AG04450 (cell line): ENCODE results near the gene DIDO1. TPM values are rescaled to one million over a fixed set of nuclear protein-coding genes. Genes with fewer than 3 reads are reported as not detected.

ENCODE experiments used
- CTCF ChIA-PET: fragments of 300-600, 350-600 bp; formaldehyde crosslinking; extraction: SDS; loops from one replicate; lab custom pipeline; 2022; ENCODE audit warnings: antibody characterized with exemption, inconsistent platforms; lab: Charles Lee
- POLR2A ChIA-PET: fragments of 350-600 bp; formaldehyde crosslinking; extraction: SDS; loops from one replicate; lab custom pipeline; 2021; ENCODE audit warnings: antibody characterized with exemption, inconsistent platforms; lab: Yijun Ruan, JAX
- DNase-seq: peaks from one replicate; pipeline ENCODE4 v3.0.0-alpha.2; 2011; ENCODE audit warnings: low read depth, low spot score
- H3K27ac ChIP-seq: one replicate; pipeline ENCODE4 v1.5.1; 2012; ENCODE audit warnings: low read depth, low read length, control low read depth
- H3K27me3 ChIP-seq: one replicate; pipeline ENCODE4 v1.6.0; 2012; ENCODE audit warnings: low read length; ENCODE audit not compliant: control insufficient read depth, insufficient read depth
- H3K4me3 ChIP-seq: 2 replicates; pipeline ENCODE4 v1.5.1; 2011; ENCODE audit warnings: mild to moderate bottlenecking, low read depth, low read length, control low read depth
- H3K9me3 ChIP-seq: 2 replicates; pipeline ENCODE4 v1.5.1; 2012; ENCODE audit warnings: low read length; ENCODE audit not compliant: control insufficient read depth, insufficient read depth
- CTCF ChIP-seq: IDR thresholded peaks from 2 replicates; pipeline ENCODE4 v1.5.1; 2011; ENCODE audit warnings: low read depth, low read length, control low read depth, inconsistent platforms
- polyA plus RNA-seq: library from polyadenylated mRNA; depleted of rRNA; stranded (reverse); fragments of >200 nt; gene quantifications from 2 replicates; pipeline ENCODE4 v1.2.3, GENCODE V29; 2011

DIDO1 gene
- polyA plus RNA-seq, 1 experiment = 22.1 TPM

- DNase-seq = no peak
- TF ChIP-seq CTCF = no peak
- Histone ChIP-seq H3K9me3 (no peaks in the 10 kb centered on the region; the same call in 1 of the 2 replicates), H3K27me3 (no peaks in the 10 kb centered on the region), H3K27ac (no peak overlapping the region), H3K4me3 (no peak overlapping the region)
- ChIA-PET CTCF (interaction anchor here (0.8 kb wide), 1 partner anchor 10 kb away, joined by 3 read pairs; no protein-coding TSS in a partner anchor), POLR2A (interaction anchor here (0.6 kb wide), 1 partner anchor 8 kb away, joined by 3 read pairs; no protein-coding TSS in a partner anchor)
Measured at GRCh38 chr20:62908971-62909791, 17.1 kb downstream of the DIDO1 start.

- Histone ChIP-seq H3K9me3 (no peaks in the 10 kb centered on the region; the same call in 1 of the 2 replicates), H3K27ac (no peak overlapping the region), H3K27me3 (no peaks in the 10 kb centered on the region), H3K4me3 (no peak overlapping the region)
- TF ChIP-seq CTCF = peak; percentile 43
- ChIA-PET CTCF (interaction anchor here (0.6 to 1.8 kb wide), 9 partner anchors 8 to 103 kb away, joined by 3 to 7 read pairs (median 4); partner anchors contain the start of gene DIDO1), POLR2A (no interaction called here)
- no peak for DNase-seq
Measured at GRCh38 chr20:62907384-62908317, 18.7 kb downstream of the DIDO1 start.

- Histone ChIP-seq H3K9me3 (no peaks in the 10 kb centered on the region; the same call in 1 of the 2 replicates), H3K4me3 (no peak overlapping the region), H3K27me3 (no peaks in the 10 kb centered on the region), H3K27ac (no peak overlapping the region)
- no peak for TF ChIP-seq CTCF
- no peak for DNase-seq
- ChIA-PET CTCF (interaction anchor here (0.6 to 1.8 kb wide), 5 partner anchors 9 to 103 kb away, joined by 3 to 7 read pairs (median 5); partner anchors contain the start of gene DIDO1), POLR2A (no interaction called here)
Measured at GRCh38 chr20:62906647-62907375, 19.5 kb downstream of the DIDO1 start.

- ChIA-PET POLR2A (no interaction called here), CTCF (interaction anchor here (1.8 kb wide), 1 partner anchor 10 kb away, joined by 7 read pairs; no protein-coding TSS in a partner anchor)
- no peak for DNase-seq
- no peak for TF ChIP-seq CTCF
- H3K9me3 ChIP-seq = no peaks in the 10 kb centered on the region; the same call in 1 of the 2 replicates
- no peak overlapping the region for H3K27ac ChIP-seq
- no peaks in the 10 kb centered on the region for H3K27me3 ChIP-seq
- no peak overlapping the region for H3K4me3 ChIP-seq
Measured at GRCh38 chr20:62906209-62906608, 20.1 kb downstream of the DIDO1 start.
